ENCODE data around the gene MOB3A.

DNA sequence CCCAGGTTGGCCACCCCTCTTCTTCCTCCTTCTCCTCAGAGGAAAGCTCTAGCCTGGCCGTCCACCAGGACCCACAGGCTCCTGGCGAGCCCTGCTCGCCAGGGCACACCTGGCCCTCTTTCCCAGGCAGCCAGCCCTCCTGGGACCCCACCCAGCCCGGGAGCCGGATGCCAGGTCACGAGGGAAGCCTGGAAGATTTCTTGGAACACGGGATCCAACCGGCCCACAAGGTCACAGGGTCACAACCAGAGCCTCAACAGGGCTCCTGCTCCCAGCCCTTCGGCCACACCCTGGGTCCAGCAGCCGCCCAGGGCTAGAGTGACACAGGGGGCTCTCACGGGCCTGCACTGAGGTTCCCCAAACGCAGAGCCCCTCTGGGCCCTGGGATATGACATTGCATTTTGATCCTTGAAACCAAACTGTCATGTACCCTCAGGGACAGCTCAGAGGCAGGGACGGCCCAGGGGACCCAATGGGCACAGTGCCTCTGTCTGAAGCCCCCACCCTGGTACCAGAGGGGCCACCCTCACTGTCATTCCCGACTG lies 50.6 kb downstream of the MOB3A start:
- TF ChIP-seq, protein P1, sequence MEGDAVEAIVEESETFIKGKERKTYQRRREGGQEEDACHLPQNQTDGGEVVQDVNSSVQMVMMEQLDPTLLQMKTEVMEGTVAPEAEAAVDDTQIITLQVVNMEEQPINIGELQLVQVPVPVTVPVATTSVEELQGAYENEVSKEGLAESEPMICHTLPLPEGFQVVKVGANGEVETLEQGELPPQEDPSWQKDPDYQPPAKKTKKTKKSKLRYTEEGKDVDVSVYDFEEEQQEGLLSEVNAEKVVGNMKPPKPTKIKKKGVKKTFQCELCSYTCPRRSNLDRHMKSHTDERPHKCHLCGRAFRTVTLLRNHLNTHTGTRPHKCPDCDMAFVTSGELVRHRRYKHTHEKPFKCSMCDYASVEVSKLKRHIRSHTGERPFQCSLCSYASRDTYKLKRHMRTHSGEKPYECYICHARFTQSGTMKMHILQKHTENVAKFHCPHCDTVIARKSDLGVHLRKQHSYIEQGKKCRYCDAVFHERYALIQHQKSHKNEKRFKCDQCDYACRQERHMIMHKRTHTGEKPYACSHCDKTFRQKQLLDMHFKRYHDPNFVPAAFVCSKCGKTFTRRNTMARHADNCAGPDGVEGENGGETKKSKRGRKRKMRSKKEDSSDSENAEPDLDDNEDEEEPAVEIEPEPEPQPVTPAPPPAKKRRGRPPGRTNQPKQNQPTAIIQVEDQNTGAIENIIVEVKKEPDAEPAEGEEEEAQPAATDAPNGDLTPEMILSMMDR (conservative IDR thresholded peaks at IDR 0.05; ENCODE audit: low read length) = no peak
- TF ChIP-seq EZH2phosphoT487 (IDR thresholded peaks at IDR 0.05; ENCODE audit: borderline replicate concordance) = no peak

All from Loucy (cell line).